GM19328 (cell line): ENCODE measurements around the gene WWOX.

Experiments
- ATAC-seq: cut with Tn5 transposase; IDR thresholded peaks from one replicate; pipeline ENCODE4 v1.9.1; 2021; ENCODE audit warnings: mild to moderate bottlenecking, moderate library complexity; ENCODE audit not compliant: unreplicated experiment

The WWOX gene

DNA sequence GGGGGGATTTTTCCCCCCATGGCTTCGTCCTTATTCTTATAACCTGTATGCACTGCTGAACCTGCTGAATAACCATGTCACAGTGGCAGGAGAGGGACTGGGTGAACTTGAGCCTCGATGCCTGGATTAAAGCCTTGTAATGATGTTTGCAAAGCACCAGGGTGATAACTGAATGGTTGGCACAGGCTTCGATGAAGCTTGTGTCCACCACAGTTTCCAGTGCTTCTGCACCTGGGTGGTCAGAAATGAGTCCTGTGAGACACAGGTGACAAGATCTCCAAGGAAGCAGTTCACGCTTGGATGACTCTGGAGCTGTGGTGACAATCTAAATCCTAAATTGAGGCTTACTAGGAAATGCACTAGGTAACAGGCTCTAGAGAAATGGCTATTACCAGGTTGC, 771.8 kb downstream of the WWOX start:
- no peak for ATAC-seq

DNA sequence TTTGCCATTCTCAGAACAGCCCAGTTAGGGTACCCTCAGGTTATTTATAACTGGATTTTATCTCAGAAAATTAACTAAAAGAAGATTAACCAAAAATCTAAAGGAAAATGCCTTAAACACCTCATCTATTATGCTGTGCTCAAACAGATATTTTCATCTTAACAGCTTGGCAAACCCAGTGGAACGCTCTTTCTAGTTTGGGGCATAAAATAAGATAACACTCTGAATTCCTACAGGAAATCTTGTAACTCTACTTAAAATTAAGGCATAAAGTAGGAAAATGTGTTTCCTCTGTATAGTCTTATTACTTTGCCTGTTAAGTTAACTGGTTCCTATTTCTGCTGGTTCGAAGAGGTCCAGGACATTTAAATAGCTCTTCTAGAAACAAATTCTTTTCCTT, 777.2 kb downstream of the WWOX start:
- ATAC-seq: no peak

DNA sequence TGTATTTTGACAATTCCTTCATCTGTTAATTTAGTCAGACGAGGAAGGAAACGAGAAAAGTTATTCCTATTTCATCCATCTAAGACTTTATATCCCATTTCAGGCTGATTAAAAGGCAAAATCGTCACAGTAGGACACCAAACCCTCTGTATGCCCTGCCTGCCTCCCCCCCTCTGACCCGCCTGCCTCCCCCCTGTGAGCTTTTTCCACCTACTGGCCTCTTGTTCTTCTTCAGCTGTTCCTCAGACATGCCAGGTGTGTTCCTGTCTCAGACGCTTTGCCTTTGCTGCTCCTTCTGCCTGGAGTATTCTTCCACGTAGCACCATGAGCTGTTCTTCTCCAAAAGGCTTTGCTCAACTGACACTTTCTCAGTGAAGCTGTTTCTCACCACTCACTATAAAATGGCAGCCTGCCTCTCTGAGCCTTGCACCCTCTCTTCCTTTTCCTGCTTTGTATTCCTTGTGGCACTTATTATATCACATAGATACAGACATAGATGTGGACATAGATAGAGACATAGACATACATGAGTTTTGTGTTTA, 777.7 kb downstream of the WWOX start:
- no peak for ATAC-seq

DNA sequence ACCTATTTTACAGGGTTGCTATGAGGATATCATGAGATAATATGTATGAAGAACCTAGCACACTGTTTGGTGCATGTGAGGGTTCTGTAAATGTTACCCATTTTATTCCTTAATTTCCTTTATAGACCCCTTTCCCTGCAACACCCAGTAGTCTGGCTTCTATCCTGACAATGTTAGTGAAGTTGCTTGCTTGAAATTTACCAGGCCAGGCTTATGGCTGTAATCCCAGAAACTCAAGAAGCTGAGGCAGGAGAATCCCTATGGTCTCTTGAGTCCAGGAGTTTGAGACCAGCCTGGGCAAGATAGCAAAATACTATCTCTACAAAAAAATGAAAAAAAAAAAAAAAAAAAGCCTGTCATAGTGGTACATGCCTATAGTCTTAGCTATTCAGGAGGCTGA, 779.1 kb downstream of the WWOX start:
- no peak for ATAC-seq

DNA sequence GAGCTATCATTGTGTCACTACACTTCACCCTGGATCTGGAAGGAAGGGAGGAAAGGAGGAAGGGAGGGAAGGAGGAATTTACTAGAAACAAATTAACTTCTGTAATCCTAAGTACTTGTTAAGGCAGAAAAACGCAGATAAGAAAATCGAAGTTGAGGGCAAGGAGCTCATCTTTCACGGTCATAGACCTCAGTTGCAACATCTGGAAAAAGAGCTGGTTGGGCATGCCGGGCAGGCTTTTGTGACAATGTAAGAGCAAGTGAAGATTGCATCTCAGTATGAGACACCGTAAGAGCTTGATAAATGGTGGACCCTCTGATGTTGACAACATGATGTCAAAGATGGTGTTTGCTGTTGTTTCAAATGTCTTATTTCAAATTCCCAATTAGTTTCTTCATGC, 779.6 kb downstream of the WWOX start:
- ATAC-seq: no peak

DNA sequence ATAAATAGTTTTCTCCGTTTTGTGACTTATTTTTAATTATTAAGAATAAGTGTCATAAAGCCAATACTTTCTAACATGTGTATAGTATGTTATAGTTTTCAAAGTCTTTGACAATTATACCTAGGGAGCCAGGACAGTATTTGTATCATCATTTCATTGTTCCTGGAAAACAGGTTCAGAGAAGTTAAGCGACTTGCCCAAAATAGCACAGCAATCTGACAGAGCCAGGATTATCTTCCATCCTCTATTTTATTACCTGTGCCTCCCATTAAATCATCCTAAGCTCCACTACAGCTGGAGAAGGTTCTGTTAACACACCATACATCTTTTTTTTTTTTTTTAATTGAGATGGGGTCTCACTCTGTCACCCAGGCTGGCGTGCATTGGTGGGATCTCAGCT, 782.7 kb downstream of the WWOX start:
- no peak for ATAC-seq

DNA sequence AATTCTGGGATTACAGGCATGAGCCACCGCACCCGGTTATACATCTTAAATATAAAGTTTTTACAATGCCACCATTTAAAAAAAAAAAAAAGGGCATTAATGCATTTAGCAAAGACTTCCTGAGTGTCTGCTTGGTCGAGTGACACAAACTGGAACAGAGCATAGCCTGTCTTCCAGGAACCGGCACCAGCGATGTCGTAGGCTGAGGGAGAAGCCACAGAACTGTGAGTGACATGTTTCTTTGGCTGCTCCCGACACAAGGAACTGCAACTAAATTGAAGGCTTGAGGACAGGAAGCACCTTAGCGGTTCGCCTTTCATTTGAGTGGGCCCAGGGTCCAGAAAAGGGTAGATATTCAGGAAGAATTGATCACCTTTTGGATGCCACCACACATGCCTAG, 783.3 kb downstream of the WWOX start:
- no peak for ATAC-seq

DNA sequence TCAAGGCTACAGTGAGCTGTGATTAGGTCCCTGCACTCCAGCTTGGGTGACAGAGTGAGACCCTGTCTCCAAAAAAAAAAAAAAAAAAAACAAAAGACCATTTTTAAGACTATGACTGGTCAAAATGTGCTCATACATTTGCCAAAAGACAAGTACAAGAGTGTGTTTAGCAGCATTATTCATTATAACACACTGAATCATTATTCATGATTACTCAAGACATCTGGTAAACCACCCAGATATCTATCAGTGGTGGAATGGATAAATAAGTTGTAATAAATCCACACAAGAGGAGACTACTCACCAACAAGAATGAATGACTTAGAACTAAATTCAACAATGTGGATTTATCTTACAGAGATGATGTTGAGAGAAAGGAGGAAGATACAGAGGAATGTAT, 784.8 kb downstream of the WWOX start:
- no peak for ATAC-seq

DNA sequence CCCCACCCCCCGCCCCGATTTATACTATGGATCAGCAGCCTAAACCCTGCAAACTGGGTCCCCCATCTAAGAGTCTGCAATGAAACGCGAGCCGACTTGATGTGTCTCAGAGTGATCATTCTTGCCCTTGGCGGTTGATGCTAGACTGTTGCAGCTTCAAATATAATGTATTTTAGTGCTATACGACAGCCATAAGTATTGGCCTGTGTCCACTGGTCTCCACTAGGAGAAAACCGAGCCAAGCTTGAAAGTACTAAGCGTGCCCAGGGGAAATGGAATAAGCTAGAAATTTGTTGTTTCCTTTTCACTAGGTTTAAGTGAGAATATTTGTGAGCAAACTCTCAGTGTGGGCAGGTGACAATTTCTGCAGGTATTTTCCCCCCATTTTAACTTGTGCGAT, 789.9 kb downstream of the WWOX start:
- ATAC-seq: no peak

DNA sequence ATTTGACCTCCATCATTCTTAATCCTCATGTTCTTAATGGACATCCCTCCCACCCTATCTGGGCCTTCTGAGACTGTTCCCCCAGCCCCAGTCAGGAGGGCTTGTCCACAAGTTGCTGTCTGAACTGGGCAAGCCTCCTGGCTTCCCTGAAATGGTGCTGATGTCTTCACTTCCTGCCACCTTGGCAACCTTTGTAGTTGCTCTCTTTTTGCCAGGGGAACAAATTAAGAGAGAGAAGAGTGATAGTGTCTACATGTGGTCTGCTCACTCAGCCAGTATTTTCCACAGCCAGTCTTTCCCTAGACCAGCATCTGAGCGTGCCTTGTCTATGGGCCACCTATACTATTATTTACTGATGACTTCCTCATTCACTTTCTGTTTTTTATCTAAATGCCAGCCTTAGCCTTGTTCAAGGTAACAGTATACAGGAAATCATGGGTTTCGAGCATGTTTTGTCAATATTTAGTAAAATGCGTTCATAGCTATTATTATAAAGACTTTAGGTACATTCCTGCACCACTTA, 791.0 kb downstream of the WWOX start:
- no peak for ATAC-seq

DNA sequence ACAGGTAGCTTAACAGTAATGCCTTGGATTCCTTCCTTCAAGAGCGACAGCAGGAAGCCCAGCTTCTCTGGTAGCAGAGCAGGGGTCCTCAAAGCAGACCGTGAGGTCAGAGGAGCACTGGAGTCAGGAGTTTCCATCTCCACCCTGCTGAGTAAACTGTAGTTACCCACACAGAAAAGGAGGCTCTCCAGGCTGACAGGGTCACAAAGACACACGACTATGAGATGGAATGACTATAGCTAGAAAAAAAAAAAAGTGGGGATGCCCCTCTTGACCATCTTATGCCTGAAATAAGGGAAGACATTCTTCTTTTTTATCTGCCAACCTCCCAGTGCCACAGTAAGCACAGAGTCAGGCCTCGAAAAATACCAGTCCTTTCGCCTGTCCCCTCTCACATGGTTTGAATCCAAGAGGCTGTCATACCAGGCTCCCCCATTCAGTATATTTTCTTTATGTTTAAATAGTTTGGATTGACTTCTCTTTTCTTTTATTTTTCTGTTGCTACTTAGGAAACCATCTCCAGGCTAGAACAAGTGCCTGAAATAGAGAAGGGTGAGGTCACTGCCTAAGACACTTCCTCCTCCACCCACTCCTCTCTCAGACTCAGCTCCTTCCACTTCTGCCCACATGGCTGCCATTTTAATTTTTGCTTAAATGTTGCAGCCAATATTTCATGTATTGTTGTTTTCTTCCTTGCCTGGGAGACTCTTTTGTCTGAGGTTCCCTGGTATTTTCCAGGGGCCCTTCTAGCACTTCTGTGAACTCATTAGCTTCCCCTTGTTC, 793.7 kb downstream of the WWOX start:
- ATAC-seq: no peak

DNA sequence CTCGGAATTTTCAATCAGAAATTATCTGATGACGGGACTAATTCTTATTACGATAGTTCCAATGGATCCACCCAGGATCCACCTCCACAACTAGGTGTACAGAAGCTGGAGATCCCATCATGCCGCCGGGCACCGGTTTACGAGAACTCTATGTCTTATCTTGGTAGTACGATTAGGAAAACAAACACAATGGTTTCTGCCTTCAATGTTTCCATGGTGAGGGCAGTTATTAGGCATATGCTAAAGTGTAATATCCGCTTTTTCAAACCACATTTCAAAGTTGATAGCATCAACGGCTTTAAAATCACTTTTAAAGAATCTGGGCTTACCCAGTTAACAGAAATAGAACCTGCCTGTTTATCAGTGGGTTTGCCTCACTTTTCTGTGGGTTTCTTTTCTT, 795.4 kb downstream of the WWOX start:
- ATAC-seq: no peak

DNA sequence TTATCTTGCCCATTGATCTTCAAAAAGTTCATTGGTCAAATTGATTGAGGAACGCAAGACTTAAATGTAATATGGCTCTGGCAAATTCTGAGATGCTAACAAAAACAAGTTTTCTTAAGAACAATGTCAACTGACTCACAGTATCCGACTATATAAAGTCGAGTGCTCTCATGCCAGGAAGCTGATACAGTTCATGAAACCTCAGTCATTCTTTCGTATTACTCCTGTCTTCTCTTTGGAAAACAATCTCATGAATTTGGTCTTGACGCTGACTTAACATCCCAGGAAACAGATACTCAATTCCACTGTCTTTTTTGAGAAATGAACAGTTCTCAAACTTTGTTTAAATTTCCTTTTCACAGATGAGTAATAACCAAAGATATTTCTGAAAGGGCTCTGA, 796.2 kb downstream of the WWOX start:
- no peak for ATAC-seq

DNA sequence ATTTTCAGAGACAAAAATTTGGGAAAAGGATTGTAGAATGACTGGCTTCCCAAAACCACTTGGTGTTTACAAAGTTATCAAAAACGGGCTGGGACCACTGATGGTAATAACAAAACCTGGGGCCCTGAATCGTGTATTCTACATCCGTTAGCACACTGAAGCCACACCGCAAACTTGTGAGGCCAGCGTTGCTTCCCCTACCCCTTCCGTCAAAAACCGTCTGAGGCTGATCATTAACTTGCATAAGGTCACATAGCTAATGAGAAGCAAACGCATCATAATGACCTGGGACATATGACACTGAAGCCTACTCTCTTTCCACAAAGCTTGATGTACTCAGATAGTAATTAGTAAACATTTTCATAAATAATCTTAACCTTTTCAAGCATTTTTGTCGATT, 796.8 kb downstream of the WWOX start:
- ATAC-seq: no peak

DNA sequence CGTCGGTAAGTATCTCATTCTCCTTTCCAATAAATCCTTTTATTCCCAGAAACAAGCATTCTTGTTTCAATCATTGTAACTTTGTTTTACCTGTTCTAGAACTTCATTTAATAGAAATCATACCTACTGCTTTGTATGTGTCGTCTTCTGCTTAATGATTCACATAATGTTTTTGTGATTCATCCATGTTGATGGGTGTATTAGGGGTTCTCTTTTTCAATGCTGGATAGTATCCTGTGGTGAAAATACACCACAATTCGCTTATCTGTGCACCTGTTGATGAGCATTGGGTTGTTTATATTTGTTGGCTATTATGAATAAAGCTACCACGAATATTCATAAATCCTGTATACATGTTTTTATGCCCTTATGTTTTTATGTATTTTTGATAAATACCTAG, 797.8 kb downstream of the WWOX start:
- ATAC-seq: no peak

DNA sequence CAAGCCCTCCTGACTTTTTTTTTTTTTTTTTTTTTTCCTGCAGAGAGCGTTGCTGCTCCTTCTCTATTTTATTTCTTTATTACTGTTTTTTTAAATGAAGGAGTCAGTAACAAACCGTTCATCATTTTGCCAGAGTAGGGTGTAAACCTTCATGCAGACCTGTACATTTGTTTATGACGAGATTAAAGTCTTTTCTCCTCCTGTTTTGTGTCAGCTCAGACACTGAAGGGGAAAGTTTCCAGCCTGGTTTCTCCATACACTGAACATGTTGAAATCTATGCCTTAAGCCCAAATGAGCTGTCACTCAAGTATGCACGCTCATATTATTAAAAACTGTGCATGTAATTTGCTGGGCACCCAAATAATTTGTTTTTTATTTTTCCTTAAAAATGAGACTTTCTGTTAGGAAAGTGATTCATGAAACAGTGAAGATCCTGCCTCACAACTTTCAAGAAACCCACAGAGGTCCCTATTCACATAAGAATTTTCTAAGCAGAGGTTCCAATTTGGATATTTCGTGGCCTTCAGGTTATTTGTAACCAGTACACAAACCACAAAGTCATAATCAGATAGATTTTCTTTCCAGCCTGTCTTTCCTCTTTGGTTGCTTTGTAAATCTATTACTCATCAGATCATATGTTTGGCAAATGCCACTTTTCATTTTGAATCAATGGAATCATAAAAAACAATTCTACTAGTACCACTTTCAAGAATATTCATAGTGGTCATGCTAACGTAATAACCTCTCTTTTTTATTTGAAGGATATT, 800.8 kb downstream of the WWOX start:
- no peak for ATAC-seq

DNA sequence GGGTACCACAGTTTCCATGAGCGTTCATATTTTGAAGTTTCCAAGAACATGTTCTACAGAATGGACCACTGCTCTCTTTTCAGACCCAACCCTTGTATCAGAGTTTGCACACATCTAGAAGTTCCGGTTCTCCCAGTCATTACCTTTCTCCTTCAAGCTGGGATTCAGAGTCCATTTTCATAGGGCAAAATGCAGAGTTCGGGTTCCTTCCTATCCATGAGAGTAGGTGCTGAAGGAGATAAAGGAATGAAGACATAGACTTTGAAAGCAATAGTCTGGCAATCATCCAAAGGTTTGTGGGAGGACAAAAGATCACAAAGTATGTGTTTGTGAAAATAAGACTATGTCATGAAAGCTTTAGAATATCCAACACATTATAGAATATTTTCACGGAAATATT, 801.5 kb downstream of the WWOX start:
- ATAC-seq: no peak

DNA sequence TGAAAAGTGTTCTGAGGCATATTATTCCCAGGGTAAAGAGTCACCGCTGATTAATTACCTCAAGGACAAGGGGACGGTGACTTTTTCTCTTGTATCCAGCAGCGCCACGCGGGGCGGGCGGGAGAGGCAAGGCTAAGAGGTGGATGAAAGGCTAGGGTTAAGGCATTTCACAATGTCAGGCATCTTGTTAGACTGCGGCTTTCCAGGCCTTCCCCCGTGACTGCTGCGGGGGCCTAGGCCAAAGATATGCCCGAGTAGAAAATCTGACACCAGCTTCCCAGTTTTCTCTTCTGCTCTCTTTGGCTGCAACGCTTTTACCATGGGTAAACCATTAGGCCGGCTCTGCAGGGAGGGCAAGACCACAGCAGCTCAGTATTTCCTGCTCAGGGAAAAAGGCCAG, 802.9 kb downstream of the WWOX start:
- no peak for ATAC-seq

DNA sequence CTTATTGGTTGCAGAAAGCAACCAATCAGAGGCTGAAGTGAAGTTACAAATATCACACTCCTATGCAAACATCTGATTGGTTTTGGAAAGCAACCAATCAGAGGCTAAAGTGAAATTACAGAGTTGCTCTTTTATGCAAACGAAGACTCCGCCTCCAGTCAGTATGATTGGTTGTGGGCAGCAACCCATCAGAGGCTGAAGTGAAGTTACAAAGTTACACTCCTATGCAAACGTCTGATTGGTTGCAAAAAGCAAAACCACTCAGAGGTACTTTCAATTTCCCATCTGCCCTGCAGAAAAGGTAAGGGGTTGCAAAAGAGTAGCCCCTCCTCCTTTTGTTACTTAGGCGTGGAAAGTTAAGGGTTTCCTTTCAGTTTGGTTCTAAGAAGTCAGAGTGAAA, 803.8 kb downstream of the WWOX start:
- no peak for ATAC-seq

DNA sequence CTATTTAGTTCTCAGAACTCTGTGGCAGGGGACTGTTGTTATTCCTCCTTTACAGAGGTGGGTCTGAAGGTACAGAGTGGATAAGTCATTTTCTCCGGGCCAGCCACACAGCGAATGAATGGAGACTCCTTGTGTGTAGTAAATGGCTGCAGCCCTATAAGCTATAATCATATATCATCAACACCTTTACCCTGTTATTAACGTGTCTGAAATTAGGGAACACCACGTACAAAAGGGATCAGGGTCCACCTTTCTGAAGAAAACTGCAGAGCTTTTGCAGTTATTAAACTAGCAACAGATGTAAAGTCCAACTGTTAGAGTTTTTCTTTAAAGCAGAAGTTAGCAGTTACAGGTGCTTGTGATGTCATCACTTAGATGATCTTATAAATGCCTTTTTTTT, 804.4 kb downstream of the WWOX start:
- ATAC-seq: no peak

DNA sequence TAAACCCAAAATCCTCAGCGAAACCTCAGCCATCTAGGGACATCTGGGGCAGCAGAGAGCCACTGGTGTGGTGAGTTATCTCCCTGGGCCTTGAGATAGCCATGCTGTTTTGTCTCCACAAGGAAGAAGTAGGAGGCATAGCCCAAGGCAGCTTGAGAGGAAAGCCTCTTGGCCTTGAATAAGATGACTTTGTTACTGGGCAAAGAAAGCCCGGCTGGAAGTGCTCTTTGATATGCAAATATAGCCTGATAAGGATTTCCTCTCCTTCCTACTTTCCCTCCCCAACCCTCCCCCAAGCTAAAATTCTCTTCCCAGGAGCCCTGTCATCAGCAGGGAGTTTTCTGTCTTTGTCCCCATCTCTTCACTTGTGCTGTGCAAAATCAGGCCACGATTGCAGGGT, 806.7 kb downstream of the WWOX start:
- no peak for ATAC-seq

DNA sequence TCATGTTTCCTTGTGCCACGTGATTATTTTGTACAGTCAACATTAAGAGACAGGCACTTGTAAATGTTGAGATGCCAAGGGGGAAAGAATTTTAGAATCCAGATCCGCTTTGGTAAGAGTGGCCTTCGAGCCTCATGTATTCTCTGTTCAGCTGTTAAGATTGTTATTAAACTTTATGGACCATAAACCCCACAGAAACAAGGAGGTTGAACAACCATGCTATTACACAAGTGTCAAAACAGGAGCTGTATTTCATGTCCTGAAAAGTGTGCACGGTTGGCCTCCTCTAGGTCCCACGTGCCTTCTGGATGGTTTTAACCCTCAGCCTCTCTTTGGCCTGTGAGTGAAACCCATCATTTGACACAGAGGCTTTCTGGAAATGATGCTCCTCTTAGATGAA, 809.8 kb downstream of the WWOX start:
- ATAC-seq: no peak
